Stimulated activated effector memory CD8-positive, alpha-beta T cell treated with anti-CD3 and anti-CD28 coated beads, Interleukin-12 subunit alpha, Interleukin-12 subunit beta, amount 100 ng/mL, for 72 hours (primary cell): Measurements from ENCODE around the gene PLSCR2.

Experiments
- ATAC-seq: fragments of 150-1000 bp; cut with Tn5 transposase; 2 replicates; pipeline ENCODE4 v1.10.0; 2021
- DNase-seq, 2 donors: peaks; one replicate each; pipeline ENCODE4 v3.0.0; 2021 to 2022; ENCODE audit warnings: low spot score in 2 of 2
- H3K27ac Mint-ChIP-seq: one replicate; pipeline ENCODE4 v1.8.0; 2022; ENCODE audit warnings: mild to moderate bottlenecking, mixed read lengths
- H3K36me3 Mint-ChIP-seq: one replicate; pipeline ENCODE4 v1.8.0; 2022; ENCODE audit warnings: mild to moderate bottlenecking, mixed read lengths
- H3K4me1 Mint-ChIP-seq: one replicate; pipeline ENCODE4 v1.8.0; 2022; ENCODE audit warnings: mixed read lengths
- H3K4me3 Mint-ChIP-seq: one replicate; pipeline ENCODE4 v1.8.0; 2022; ENCODE audit warnings: mild to moderate bottlenecking, mixed read lengths
- H3K9me3 Mint-ChIP-seq: one replicate; pipeline ENCODE4 v1.8.0; 2022; ENCODE audit warnings: mixed read lengths

The PLSCR2 gene, protein sequence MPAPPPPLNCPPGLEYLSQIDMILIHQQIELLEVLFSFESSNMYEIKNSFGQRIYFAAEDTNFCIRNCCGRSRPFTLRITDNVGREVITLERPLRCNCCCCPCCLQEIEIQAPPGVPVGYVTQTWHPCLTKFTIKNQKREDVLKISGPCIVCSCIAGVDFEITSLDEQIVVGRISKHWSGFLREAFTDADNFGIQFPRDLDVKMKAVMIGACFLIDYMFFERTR

DNA sequence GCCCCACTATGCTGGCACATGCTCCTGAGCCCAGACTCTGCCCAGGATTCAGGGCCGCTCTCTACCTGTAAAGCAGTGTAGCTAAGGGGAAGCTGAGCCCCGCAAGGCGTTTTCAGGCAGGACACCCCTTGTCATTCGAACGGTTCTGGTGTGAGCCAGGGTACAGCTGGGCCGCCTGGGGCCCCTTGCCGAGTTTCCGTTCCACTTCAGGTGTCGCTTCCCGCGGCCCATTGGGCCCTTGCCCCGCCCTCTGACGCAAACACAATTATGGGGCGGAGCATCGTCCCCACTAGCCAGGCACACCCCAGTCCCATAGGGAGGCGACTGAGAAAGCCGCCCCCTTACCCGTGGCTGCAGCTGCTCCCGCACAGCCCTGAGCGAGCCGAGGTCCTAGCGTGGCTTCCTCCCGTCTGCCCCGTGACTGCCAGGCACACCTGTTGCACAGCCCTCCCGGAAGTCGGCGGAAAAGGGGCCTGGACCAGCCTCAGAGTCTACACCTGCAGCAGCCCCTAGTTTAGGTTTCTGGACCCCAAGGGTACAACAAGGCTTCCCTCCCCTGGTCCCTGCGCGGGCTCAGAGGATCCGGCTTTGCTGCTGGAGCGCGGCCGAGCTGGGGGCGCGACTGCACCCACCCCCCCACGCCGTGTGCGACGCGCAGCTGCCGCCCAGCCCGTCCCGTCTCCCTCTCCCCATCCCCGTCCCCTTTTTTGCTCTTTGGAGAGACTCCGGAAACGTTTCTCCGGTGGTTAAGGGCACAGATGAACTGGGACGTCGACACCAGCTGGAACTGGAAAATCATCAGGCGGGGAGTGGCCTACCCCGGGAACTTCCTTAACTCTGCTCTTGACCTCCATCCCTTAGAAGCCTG is at the start of gene PLSCR2:
PLSCR2 (minus strand) TSS at position 412 of the 868 bp plus-strand sequence. CDS start 9,657 bp downstream, outside the sequence.
- no peaks in the 10 kb centered on the region for H3K9me3 Mint-ChIP-seq
- peak within 1 kb of the TSS; percentile 65 for H3K4me3 Mint-ChIP-seq
- peak within 1 kb of the TSS; percentile 29 for H3K27ac Mint-ChIP-seq
- no peaks in the 10 kb centered on the region for H3K36me3 Mint-ChIP-seq
- ATAC-seq (peak; percentile 91), DNase-seq (peak; percentile 7 to 71)
- H3K4me1 Mint-ChIP-seq: no peaks in the 10 kb centered on the region

DNA sequence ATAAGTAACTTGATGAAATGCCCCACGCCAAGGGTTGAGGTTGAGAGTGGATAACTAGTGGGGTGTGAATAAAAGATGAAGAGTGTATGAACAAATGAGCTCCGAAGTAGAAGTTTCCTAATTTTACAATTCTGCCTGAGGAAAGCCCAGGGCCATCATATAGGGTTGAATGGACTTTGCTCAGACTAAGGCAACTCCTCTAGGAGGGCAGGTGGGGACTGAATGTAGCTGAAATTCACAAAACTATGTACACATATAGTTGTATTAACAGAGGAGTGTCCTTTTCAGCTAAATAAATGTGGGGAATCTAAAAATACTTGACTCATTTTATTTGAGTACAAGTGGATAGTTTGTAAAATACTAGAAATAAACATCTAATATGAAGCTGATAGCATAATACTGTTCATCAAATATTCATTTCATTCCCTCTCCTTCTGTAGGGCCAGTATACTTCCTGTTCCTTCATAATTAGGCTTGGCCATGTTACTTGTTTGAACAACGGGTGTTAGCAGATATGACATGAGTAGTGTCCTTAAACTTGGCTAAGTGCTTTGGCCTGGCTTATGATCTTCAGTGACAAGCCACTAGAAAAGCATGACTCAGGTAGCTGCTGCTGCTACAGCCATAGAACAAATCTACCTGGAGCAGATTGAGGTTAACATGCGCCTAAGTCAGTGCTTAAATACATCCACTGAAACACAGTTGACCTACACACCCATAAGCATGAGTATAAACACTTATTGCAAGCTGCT is 48.5 kb upstream of the PLSCR2 start:
- Mint-ChIP-seq H3K4me3 (no peak overlapping the region), H3K36me3 (peaks cover 34% of the 10 kb centered on the region), H3K4me1 (no peaks in the 10 kb centered on the region), H3K27ac (no peak overlapping the region), H3K9me3 (no peaks in the 10 kb centered on the region)
- ATAC-seq (no peak), DNase-seq (no peak)

DNA sequence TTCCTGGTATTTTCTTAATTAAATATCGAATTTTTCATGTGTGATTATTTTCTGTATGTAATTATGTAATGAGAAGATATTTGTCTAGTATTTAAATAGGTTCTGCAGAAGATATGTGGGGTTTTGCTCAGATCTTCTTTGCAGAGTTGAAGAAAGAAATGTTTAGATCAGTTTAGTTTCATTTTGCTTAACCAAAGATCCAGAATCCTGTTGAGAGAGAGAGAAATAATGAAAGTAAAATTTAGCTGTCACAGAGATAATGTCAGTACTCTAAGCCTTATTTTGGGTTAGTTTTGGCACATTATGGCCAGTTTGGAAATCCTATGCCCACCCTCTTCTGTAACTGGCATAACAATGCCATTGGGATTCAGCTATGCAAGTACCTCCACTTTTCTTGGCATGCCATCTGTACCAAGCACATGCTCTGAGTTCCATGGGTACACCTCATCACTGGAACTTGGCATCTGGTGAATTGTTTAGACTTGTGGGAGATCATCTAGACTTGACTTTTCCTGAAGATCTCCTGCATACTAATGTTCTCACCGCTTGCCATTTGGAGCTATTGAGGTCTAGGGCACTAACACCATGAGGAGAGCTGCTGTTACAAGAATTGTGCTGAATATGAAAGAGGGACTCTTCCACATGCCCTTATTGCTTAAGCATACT is 44.2 kb upstream of the PLSCR2 start:
- Mint-ChIP-seq H3K9me3 (no peaks in the 10 kb centered on the region), H3K27ac (peak overlapping the region; percentile 54), H3K4me3 (no peak overlapping the region), H3K4me1 (no peaks in the 10 kb centered on the region), H3K36me3 (peaks cover 30% of the 10 kb centered on the region)
- DNase-seq (no peak), ATAC-seq (no peak)

DNA sequence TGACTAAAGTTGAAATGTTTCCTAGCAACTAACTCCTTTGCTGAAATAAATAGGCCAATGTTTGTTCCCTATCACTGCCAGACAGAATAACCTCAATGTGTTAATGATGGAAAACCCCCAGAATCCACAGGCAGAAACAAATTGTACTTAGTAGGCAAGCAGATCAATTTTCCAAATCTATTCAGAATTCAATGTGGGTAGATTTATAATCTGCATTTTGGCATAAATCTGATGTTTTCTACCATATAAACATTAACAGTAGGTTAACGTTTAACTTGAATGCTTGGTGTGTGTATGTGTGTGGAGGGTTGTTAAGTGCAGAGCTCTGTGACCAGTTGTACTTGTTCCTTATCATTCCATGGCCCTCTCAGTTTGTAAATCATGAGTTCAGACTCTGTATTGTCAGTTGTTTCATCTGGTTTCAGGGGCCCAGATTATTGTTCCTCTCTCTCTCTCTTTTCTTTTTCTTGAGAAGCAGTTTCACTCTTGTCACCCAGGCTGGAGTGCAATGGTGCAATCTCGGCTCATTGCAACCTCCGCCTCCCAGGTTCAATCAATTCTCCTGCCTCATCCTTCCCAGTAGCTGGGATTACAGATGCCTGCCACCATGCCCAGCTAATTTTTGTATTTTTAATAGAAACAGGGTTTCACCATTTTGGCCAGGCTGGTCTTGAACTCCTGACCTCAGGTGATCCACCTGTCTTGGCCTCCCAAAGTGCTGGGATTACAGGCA is 42.2 kb upstream of the PLSCR2 start:
- no peaks in the 10 kb centered on the region for H3K4me1 Mint-ChIP-seq
- peaks cover 26% of the 10 kb centered on the region for H3K36me3 Mint-ChIP-seq

DNA sequence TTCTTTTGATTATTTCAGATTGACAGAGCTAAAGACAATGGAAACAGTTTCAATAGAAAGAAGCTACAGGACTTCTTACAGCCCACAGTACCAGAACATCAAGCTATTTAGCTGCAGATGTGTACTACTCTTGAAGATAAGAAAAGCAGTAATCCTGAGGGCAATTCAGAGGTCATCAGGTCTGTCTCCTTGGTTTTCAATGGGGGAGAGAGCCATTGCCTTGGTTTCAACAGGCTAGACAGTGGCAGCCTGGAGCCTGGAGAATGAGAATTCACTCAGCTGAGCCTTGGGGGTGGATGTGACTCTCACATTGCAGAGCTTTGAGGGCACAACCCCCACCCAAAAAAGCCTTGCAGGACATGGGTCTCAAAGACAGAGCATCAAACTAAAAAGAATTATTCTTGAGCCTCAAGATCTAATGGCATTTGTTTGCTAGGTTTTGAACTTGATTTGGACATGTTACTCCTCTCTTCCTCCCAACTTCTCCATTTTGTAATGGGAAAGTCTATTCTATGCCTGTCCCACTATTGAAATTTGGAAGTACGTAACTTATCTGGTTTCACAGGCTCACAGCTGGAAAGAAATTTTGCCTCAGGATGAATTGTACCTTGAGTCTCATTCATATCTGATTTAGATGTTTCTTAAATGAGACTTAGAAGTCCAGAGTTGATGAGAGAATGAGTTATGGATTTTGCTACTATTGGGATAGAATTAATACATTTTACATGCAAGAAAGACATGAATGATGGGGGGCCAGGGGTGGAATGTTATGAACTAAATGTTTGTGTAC is 38.2 kb upstream of the PLSCR2 start:
- peaks cover 9% of the 10 kb centered on the region for H3K36me3 Mint-ChIP-seq
- peaks cover 12% of the 10 kb centered on the region for H3K4me1 Mint-ChIP-seq
- DNase-seq (no peak), ATAC-seq (no peak)
- no peak overlapping the region for H3K4me3 Mint-ChIP-seq
- no peaks in the 10 kb centered on the region for H3K9me3 Mint-ChIP-seq
- H3K27ac Mint-ChIP-seq: no peak overlapping the region

More for the DNA sequence above, 42.2 kb upstream of the PLSCR2 start:
- Mint-ChIP-seq H3K27ac (no peak overlapping the region), H3K4me3 (no peak overlapping the region), H3K9me3 (no peaks in the 10 kb centered on the region)
- ATAC-seq (no peak), DNase-seq (no peak)

DNA sequence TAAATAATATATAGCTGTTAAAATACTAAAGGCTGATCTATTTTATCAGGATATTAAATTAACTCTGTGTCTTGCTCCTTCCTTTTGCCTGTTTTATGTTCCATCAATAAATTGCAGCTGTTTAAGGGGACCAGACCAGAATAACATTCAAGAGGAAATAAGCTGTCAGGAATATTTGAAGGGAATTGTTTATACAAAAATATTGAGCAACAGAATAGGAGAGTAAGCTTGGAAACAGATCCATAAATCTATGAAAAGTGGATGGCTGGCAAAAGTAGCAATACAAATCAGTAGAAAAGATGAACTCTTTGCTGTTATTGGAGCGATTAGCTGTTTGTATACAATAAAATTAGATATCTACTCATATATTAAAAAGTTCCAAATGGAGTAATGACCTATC is 36.2 kb upstream of the PLSCR2 start:
- Mint-ChIP-seq H3K36me3 (no peaks in the 10 kb centered on the region), H3K4me3 (no peak overlapping the region), H3K9me3 (no peaks in the 10 kb centered on the region), H3K27ac (no peak overlapping the region), H3K4me1 (peaks cover 12% of the 10 kb centered on the region)
- DNase-seq: no peak
- no peak for ATAC-seq

DNA sequence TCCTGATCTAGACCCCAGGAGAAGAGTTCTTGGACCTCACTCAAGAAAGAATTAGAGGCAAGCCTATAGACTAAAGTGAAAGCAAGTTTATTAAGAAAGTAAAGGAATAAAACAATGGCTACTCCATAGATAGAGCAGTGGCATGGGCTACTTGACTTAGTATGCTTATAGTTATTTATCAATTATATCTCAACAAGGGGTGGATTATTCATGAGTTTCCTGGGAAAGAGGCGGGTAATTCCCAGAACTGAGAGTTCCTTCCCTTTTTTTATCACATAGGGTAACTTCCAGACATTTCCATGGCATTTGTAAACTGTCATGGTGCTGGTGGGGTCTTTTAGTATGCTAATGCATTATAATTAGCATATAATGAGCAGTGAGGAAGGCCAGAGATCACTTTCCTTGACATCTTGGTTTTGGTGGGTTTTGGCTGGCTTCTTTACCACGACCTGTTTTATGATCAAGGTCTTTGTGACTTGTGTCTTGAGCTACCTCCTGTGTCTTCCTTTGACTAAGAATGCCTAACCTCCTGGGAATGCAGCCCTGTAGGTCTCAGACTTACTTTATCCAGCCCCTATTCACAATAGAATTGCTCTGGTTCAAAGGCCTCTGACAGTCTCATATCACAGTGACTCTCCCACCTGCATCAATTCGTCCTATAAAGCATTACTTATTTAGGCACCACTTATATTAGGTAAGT is 35.3 kb upstream of the PLSCR2 start:
- Mint-ChIP-seq H3K9me3 (no peaks in the 10 kb centered on the region), H3K4me3 (no peak overlapping the region), H3K36me3 (no peaks in the 10 kb centered on the region), H3K4me1 (peaks cover 12% of the 10 kb centered on the region), H3K27ac (no peak overlapping the region)
- no peak for DNase-seq
- ATAC-seq: no peak

DNA sequence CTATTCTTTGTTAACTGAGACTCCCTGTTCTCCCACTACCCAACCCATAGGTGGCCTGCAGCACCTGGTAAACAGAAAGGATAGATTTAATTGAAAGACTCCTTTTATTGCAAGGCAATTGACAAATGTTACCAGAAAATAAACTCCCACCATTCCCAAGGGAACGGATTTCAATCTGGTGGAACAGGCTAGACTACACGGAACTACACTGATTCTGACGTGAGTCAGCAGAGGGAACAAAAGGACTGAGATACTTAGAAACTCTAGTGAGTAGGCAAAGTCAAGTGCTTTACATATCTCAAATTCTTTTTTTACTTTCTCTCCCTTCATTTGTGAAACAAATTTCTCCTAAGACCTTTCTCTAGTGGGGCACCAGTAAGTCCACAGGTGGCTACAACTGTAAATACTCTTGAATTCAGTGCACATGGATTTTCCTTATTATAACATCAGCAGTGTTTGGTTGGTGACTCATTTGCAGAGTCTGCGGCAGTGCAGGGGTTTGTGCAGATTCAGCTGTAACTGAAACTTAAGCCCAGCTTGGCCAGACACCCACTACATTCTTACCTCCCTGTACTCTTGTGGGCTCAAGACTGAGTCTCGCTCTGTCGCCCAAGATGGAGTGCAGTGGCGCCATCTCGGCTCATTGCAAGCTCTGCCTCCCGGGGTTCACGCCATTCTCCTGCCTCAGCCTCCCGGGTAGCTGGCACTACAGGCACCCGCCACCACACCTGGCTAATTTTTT is 34.3 kb upstream of the PLSCR2 start:
- H3K27ac Mint-ChIP-seq: no peak overlapping the region
- H3K9me3 Mint-ChIP-seq: no peaks in the 10 kb centered on the region
- peak in 1 of 2 donors; percentile 66 for DNase-seq

DNA sequence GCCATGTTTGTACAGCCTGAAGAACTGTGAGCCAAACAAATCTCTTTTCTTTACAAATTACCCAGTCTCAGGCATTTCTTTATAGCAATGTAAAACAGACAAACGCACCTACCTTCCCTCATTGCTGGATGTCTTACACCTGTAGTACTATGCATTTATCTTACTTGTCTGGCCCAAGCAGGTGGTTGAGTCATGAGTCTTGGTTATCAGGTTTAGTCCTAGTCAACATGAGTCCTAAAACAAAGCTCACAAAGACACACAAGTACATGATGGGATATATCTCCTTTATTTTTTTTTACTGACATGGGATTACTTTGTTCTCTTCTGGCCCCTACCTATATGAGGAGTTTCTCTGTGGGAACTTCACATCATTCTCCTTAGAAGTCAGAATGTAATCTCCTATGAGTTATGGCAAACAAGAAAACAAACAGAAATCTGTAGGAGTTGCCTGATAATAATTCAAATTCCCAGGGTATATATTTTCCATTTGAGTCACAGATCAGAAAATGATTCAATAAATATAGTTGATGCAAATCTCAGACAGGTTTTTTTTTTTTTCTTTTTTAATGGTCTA is 33.6 kb upstream of the PLSCR2 start:
- Mint-ChIP-seq H3K9me3 (no peaks in the 10 kb centered on the region), H3K36me3 (no peaks in the 10 kb centered on the region), H3K4me3 (no peak overlapping the region), H3K4me1 (peaks cover 16% of the 10 kb centered on the region), H3K27ac (no peak overlapping the region)
- ATAC-seq: no peak
- no peak for DNase-seq

More for the DNA sequence above, 34.3 kb upstream of the PLSCR2 start:
- no peaks in the 10 kb centered on the region for H3K36me3 Mint-ChIP-seq
- no peak overlapping the region for H3K4me3 Mint-ChIP-seq
- peak; percentile 97 for ATAC-seq
- H3K4me1 Mint-ChIP-seq: peaks cover 12% of the 10 kb centered on the region

DNA sequence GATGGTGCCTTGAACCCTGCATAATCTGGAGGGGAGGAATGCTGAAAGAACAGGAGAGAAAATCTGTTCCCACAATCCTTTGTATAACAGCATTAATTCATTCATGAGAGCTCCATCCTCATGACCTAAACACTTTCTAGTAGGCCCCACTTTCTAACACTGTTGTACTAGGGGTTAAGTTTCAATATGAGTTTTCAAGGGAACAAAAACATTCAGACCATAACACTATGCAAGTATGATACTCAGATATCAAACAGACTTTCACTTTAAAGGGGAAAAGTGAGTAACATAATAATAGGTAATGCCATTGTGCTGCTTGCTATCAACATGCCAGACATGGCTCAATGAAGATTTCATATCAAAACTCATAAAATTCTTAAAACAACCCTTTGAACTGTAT is 32.4 kb upstream of the PLSCR2 start:
- H3K9me3 Mint-ChIP-seq: no peaks in the 10 kb centered on the region
- peaks cover 22% of the 10 kb centered on the region for H3K4me1 Mint-ChIP-seq
- no peak overlapping the region for H3K27ac Mint-ChIP-seq
- H3K36me3 Mint-ChIP-seq: no peaks in the 10 kb centered on the region
- ATAC-seq (peak; percentile 56), DNase-seq (no peak)
- no peak overlapping the region for H3K4me3 Mint-ChIP-seq

DNA sequence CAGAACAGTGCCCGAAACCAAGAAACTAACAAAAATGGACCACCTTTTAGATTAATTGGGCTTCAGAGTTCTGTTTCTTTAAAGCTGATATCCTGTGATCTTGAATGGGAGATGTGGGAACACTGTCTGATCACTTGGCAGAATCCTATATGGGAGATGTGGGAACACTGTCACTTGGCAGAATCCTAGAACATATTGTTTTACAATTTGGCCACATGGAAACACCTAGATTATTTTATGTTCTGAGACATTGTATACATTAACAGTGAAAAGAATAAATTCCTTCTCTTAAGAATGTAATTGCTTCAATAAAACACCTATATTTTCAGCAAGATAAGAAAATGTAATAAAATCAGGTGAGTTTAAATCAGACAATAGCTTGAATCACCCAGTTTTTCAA is 30.3 kb upstream of the PLSCR2 start:
- H3K27ac Mint-ChIP-seq: no peak overlapping the region
- H3K36me3 Mint-ChIP-seq: no peaks in the 10 kb centered on the region
- peaks cover 22% of the 10 kb centered on the region for H3K4me1 Mint-ChIP-seq
- ATAC-seq (no peak), DNase-seq (no peak)
- no peaks in the 10 kb centered on the region for H3K9me3 Mint-ChIP-seq
- no peak overlapping the region for H3K4me3 Mint-ChIP-seq

DNA sequence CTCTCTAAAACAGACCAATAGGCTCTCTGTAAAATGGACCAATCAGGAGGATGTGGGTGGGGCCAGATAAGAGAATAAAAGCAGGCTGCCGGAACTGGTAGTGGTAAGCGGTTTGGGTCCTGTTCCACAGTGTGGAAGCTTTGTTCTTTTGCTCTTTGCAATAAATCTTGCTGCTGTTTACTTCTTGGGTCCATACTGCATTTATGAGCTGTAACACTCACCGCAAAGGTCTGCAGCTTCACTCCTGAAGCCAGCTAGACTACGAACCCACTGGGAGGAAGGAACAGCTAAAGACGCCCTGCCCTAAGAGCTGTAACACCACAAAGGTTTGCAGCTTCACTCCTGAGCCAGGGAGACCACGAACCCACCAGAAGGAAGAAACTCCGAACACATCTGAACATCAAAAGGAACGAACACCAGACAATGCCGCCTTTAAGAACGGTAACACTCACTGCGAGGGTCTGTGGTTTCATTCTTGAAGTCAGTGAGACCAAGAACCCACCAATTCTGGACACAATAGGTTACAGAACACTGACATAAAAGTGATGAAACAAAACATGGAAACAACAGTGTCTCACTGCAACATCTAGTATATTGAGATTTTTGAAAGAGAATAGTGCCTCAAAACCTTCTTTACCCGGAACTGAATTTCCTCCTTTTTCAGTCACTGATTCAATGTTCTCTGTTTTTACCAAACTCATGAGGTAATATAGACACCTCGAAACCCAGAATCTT is 28.8 kb upstream of the PLSCR2 start:
- DNase-seq (no peak), ATAC-seq (peak; percentile 51)
- peaks cover 11% of the 10 kb centered on the region for H3K4me1 Mint-ChIP-seq
- no peaks in the 10 kb centered on the region for H3K36me3 Mint-ChIP-seq
- no peak overlapping the region for H3K27ac Mint-ChIP-seq
- no peaks in the 10 kb centered on the region for H3K9me3 Mint-ChIP-seq
- peak overlapping the region; percentile 44 for H3K4me3 Mint-ChIP-seq
